ENCODE measurements around the gene CLIC4. TPM values are rescaled to one million over a fixed set of nuclear protein-coding genes. Genes with fewer than 3 reads are reported as not detected.

Gene CLIC4
- total and polyA plus RNA-seq, 10 of the 15 experiments (the other 5 are each of a cell fraction or from before 2014, with no cell fraction given), result 20.4 to 107 (median 69.6) TPM

DNA sequence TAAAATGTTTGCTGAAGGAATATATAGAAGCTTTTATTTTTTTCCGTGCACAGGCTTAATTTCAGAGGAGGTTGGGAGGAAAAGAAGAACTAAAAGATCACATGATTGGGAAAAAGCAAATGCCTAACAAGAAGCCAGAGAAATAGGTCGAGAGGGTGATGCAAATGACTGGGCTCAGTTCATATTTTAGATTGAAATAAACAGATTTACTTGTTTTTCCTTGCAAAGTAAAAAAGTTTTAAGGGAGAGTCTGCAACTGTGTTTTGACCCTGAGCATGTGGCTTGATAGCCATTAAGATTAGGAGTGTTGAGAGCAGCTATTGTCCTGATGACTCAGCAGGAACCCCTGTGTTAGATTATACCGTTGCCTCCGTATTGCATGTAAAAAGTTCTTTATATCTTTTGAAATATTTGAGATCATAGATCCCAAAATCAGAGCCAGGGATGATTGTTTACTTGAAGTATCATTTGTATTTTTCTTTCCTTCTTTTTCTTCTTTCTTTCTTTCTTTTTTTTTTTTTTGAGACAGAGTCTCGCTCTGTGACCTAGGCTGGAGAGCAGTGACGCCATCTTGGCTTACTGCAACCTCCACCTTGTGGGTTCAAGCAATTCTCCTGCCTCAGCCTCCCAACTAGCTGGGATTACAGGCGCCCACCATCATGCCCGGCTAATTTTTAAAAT, 20.2 kb downstream of the CLIC4 start:
- intact Hi-C loops (cut with micrococcal nuclease; ENCODE audit: unreplicated experiment), result no loop called here
- BruUV-seq (replicated peaks), result no TSS peak
- RAD21 ChIA-PET (ENCODE audit: unreplicated experiment), result interaction anchor here (1.0 to 5.3 kb wide), 4 partner anchors 16 to 65 kb away, joined by 3 to 26 read pairs (median 8); no protein-coding TSS in a partner anchor

DNA sequence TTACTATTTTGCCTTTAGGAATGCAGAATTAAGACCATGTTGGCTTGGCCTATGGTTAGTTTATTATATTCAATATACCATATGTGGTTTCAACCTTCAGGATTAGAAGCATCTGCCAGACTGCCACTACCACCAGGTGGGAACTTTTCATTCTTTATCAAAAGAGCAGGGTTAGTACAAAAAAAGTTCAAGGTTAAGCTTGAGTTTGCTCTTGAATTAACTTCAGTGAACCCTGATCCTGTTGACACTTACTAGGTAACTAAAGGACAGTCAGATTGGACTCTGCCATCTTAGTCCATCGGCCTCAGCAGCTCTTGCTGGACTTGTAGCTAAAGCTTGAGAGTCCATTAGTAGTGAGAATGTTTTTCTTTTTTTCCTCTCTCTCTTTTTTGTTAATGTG, 22.1 kb downstream of the CLIC4 start:
- Histone ChIP-seq H3K4me1 (ENCODE audit: control insufficient read depth, insufficient read depth, low read length) (peaks cover 7% of the 10 kb centered on the region; the same call in 1 of the 2 replicates), H3K79me2 (ENCODE audit: control insufficient read depth, insufficient read depth, low read length) (peaks cover 56% of the 10 kb centered on the region), H3K4me2 (ENCODE audit: control insufficient read depth, insufficient read depth) (no peak overlapping the region), H3K4me3 (no peak overlapping the region), H2AFZ (ENCODE audit: control insufficient read depth, low read depth, low read length) (no peak overlapping the region), H3K9me3 (replicated peaks; ENCODE audit: control insufficient read depth, insufficient read depth, low read length) (no peaks in the 10 kb centered on the region), H3K9ac (ENCODE audit: control insufficient read depth, insufficient read depth, low read length) (no peak overlapping the region), H3K27me3 (replicated peaks in 1 of 2; ENCODE audit: control insufficient read depth in 2 of 2, insufficient read depth in 2 of 2, low read length in 1 of 2) (no peaks in the 10 kb centered on the region), H4K20me1 (ENCODE audit: control insufficient read depth, insufficient read depth) (no peaks in the 10 kb centered on the region), H3K27ac (ENCODE audit: control insufficient read depth, insufficient read depth) (no peak overlapping the region), H3K36me3 (ENCODE audit: control insufficient read depth in 2 of 2, insufficient read depth in 2 of 2, low read length in 1 of 2) (no peaks in the 10 kb centered on the region; a peak in 1 of 4 replicates)
- DNase-seq (ENCODE audit: low read depth, low spot score) (no peak), FAIRE-seq (no peak), ATAC-seq (no peak)
- BruUV-seq (replicated peaks), result no TSS peak
- CTCF ChIA-PET, result interaction anchor here (0.6 to 7.2 kb wide), 10 partner anchors 10 to 79 kb away, joined by 3 to 42 read pairs (median 6); partner anchors contain the start of gene CLIC4
- SMC1A ChIA-PET (ENCODE audit: uncharacterized antibody, unreplicated experiment), result interaction anchor here (0.9 to 14.8 kb wide), 9 partner anchors 8 to 79 kb away, joined by 3 to 174 read pairs (median 4); partner anchors contain the start of gene CLIC4
- WGBS (ENCODE audit: insufficient coverage, insufficient replicate concordance, low lambda C conversion rate, missing lambda C conversion rate), result 93% methylated on average over 1 of the region's 1 CpG
- in situ Hi-C loops (cut with MboI) (no loop called here), intact Hi-C loops (cut with micrococcal nuclease; ENCODE audit: unreplicated experiment) (no loop called here)
- POLR2A ChIA-PET, result interaction anchor here (0.7 to 3.1 kb wide), 10 partner anchors 9 to 1057 kb away, joined by 3 to 12 read pairs (median 4); no protein-coding TSS in a partner anchor
- RAD21 ChIA-PET (ENCODE audit: unreplicated experiment), result interaction anchor here (1.7 to 6.2 kb wide), 5 partner anchors 15 to 79 kb away, joined by 7 to 56 read pairs (median 21); partner anchors contain the start of gene CLIC4
- TF ChIP-seq, protein P1, sequence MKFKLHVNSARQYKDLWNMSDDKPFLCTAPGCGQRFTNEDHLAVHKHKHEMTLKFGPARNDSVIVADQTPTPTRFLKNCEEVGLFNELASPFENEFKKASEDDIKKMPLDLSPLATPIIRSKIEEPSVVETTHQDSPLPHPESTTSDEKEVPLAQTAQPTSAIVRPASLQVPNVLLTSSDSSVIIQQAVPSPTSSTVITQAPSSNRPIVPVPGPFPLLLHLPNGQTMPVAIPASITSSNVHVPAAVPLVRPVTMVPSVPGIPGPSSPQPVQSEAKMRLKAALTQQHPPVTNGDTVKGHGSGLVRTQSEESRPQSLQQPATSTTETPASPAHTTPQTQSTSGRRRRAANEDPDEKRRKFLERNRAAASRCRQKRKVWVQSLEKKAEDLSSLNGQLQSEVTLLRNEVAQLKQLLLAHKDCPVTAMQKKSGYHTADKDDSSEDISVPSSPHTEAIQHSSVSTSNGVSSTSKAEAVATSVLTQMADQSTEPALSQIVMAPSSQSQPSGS (IDR thresholded peaks at IDR 0.05; ENCODE audit: low read length), result no peak
- TF ChIP-seq, protein P2, sequence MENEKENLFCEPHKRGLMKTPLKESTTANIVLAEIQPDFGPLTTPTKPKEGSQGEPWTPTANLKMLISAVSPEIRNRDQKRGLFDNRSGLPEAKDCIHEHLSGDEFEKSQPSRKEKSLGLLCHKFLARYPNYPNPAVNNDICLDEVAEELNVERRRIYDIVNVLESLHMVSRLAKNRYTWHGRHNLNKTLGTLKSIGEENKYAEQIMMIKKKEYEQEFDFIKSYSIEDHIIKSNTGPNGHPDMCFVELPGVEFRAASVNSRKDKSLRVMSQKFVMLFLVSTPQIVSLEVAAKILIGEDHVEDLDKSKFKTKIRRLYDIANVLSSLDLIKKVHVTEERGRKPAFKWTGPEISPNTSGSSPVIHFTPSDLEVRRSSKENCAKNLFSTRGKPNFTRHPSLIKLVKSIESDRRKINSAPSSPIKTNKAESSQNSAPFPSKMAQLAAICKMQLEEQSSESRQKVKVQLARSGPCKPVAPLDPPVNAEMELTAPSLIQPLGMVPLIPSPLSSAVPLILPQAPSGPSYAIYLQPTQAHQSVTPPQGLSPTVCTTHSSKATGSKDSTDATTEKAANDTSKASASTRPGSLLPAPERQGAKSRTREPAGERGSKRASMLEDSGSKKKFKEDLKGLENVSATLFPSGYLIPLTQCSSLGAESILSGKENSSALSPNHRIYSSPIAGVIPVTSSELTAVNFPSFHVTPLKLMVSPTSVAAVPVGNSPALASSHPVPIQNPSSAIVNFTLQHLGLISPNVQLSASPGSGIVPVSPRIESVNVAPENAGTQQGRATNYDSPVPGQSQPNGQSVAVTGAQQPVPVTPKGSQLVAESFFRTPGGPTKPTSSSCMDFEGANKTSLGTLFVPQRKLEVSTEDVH (IDR thresholded peaks at IDR 0.05; ENCODE audit: low read depth, partially characterized antibody), result no peak
- TF ChIP-seq, protein P3, sequence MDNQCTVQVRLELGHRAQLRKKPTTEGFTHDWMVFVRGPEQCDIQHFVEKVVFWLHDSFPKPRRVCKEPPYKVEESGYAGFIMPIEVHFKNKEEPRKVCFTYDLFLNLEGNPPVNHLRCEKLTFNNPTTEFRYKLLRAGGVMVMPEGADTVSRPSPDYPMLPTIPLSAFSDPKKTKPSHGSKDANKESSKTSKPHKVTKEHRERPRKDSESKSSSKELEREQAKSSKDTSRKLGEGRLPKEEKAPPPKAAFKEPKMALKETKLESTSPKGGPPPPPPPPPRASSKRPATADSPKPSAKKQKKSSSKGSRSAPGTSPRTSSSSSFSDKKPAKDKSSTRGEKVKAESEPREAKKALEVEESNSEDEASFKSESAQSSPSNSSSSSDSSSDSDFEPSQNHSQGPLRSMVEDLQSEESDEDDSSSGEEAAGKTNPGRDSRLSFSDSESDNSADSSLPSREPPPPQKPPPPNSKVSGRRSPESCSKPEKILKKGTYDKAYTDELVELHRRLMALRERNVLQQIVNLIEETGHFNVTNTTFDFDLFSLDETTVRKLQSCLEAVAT (IDR thresholded peaks at IDR 0.05), result no peak
- no peak for TF ChIP-seq RELA (IDR thresholded peaks at IDR 0.05; ENCODE audit: borderline replicate concordance, partially characterized antibody)
- TF ChIP-seq ZSCAN29 (IDR thresholded peaks at IDR 0.05), result no peak

More for the DNA sequence above, 20.2 kb downstream of the CLIC4 start:
- Histone ChIP-seq H3K9ac (ENCODE audit: control insufficient read depth, insufficient read depth, low read length) (no peak overlapping the region), H3K27ac (ENCODE audit: control insufficient read depth, insufficient read depth) (no peak overlapping the region), H3K36me3 (ENCODE audit: control insufficient read depth in 2 of 2, insufficient read depth in 2 of 2, low read length in 1 of 2) (no peaks in the 10 kb centered on the region; a peak in 1 of 4 replicates), H2AFZ (ENCODE audit: control insufficient read depth, low read depth, low read length) (no peak overlapping the region), H3K4me3 (no peak overlapping the region), H3K27me3 (replicated peaks in 1 of 2; ENCODE audit: control insufficient read depth in 2 of 2, insufficient read depth in 2 of 2, low read length in 1 of 2) (no peaks in the 10 kb centered on the region), H3K4me2 (ENCODE audit: control insufficient read depth, insufficient read depth) (no peak overlapping the region), H3K4me1 (ENCODE audit: control insufficient read depth, insufficient read depth, low read length) (peaks cover 7% of the 10 kb centered on the region; the same call in 1 of the 2 replicates), H3K9me3 (replicated peaks; ENCODE audit: control insufficient read depth, insufficient read depth, low read length) (no peaks in the 10 kb centered on the region), H4K20me1 (ENCODE audit: control insufficient read depth, insufficient read depth) (no peaks in the 10 kb centered on the region), H3K79me2 (ENCODE audit: control insufficient read depth, insufficient read depth, low read length) (peaks cover 56% of the 10 kb centered on the region)
- ATAC-seq (no peak), FAIRE-seq (no peak), DNase-seq (ENCODE audit: low read depth, low spot score) (no peak)
- TF ChIP-seq POU2F2 (IDR thresholded peaks at IDR 0.05; ENCODE audit: borderline replicate concordance, low read depth, low read length), result no peak
- in situ Hi-C loops (cut with MboI), result no loop called here
- 75% methylated on average over 8 of the region's 8 CpGs for WGBS (ENCODE audit: insufficient coverage, insufficient replicate concordance, low lambda C conversion rate, missing lambda C conversion rate)
- ChIA-PET POLR2A (interaction anchor here (0.7 to 3.1 kb wide), 3 partner anchors 9 to 122 kb away, joined by 3 to 12 read pairs (median 9); no protein-coding TSS in a partner anchor), CTCF (interaction anchor here (0.6 to 4.9 kb wide), 5 partner anchors 9 to 77 kb away, joined by 3 to 20 read pairs (median 4); no protein-coding TSS in a partner anchor), SMC1A (ENCODE audit: uncharacterized antibody, unreplicated experiment) (interaction anchor here (0.9 to 14.8 kb wide), 5 partner anchors 11 to 60 kb away, joined by 3 to 174 read pairs (median 4); partner anchors contain the start of gene CLIC4)
